Ectodermal cell (in vitro differentiated cells): ENCODE data around the gene GRID2IP.
"Not testable (repeated sequence)": the region's sequence is repeated elsewhere in the genome, so short reads cannot be mapped to it uniquely, and the experiment has no call there.

Experiments used
- H3K27ac ChIP-seq: 2 replicates; pipeline ENCODE4 v1.7.0; 2013; ENCODE audit warnings: mild to moderate bottlenecking, low read depth, low read length; ENCODE audit not compliant: insufficient read depth, poor library complexity, severe bottlenecking
- H3K27me3 ChIP-seq: 2 replicates; pipeline ENCODE4 v1.7.0; 2013; ENCODE audit warnings: mild to moderate bottlenecking, low read length; ENCODE audit not compliant: insufficient read depth, control insufficient read depth, poor library complexity, severe bottlenecking
- H3K36me3 ChIP-seq: one replicate; pipeline ENCODE4 v1.7.0; 2013; ENCODE audit warnings: low read length; ENCODE audit not compliant: control insufficient read depth, insufficient read depth
- H3K4me1 ChIP-seq: one replicate; pipeline ENCODE4 v1.7.0; 2013; ENCODE audit warnings: low read length; ENCODE audit not compliant: control insufficient read depth, insufficient read depth
- H3K4me3 ChIP-seq: 2 replicates; pipeline ENCODE4 v1.7.0; 2013; ENCODE audit warnings: low read depth, low read length, control low read depth; ENCODE audit not compliant: insufficient read depth
- H3K9me3 ChIP-seq: 2 replicates; pipeline ENCODE4 v1.7.0; 2013; ENCODE audit warnings: mild to moderate bottlenecking, low read length, moderate library complexity; ENCODE audit not compliant: control insufficient read depth
- WGBS, 2 experiments: methylation state at CpG; one replicate each; pipeline ENCODE4 v1.1.7; 2013; ENCODE audit warnings: missing lambda C conversion rate in 2 of 2; 5-methylcytosine and 5-hydroxymethylcytosine counted together

The GRID2IP gene

DNA sequence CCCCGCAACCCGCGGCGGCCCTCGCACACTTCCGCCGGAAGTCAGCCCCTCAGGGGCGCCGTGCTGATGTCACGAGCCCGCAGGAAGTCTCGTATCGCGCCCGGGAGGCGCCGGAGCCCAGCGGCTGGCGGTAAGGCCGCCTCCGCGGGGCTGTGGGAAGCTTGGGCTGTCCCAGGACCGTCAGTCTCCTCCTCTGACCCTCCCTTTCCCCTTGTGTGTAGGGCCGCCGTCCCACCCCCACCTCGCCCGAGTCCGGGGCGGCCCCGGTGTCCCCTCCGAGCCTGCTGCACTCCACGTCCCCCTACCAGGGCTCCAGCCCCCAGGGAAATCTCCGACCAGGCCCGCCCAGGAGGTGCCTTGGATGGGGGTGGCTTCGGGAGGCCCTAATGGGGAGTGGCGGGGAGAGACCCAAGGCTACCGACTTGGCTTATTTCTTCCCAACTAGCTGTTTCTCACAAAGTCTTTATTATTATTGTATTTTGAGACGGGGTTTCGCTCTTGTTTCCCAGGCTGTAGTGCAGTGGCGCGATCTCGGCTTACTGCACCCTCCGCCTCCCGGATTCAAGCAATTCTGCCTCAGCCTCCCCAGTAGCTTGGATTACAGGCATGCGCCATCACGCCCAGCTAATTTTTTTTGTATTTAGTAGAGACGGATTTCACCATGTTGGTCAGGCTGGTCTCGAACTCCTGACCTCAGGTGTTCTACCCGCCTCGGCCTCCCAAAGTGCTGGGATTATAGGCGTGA, 26.3 kb upstream of the GRID2IP start, which contains the start of gene ZDHHC4:
Gene ZDHHC4, plus strand, starts transcription at position 86 of the 745 bp plus-strand sequence. CDS start 3,108 bp downstream, outside the sequence.
- WGBS, 2 experiments, result 23 to 25% methylated on average over 51 of the region's 51 CpGs
- Histone ChIP-seq H3K4me1 (no peaks in the 10 kb centered on the region), H3K27ac (peak within 1 kb of the TSS; percentile 53), H3K27me3 (no peaks in the 10 kb centered on the region), H3K36me3 (peaks cover 22% of the 10 kb centered on the region), H3K4me3 (peak within 1 kb of the TSS; percentile 63), H3K9me3 (no peaks in the 10 kb centered on the region)

DNA sequence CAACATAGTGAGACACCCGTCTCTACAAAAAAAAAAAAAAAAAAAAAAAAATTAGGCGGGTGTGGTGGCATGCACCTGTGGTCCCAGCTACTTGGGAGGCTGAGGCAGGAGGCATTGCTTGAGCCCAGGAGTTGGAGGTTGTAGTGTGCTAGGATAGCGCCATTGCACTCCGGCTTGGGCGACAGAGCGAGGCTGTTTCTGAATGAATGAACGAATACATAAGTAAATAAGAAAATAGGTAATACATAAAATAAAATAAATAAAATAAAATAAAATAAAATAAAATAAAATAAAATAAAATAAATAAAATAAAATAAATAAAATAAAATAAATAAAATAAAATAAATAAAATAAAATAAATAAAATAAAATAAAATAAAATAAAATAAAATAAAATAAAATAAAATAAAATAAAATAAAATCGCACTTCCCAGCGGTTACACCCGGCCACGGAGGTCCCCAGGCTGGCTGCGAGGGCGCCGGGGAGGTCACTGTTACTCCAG, 25.7 kb upstream of the GRID2IP start:
- Histone ChIP-seq H3K36me3 (peaks cover 16% of the 10 kb centered on the region), H3K4me3 (peak overlapping the region; percentile 63)
- not testable (repeated sequence) for H3K27ac ChIP-seq, H3K4me1 ChIP-seq, H3K9me3 ChIP-seq, H3K27me3 ChIP-seq
- 15 to 30% methylated on average over 9 to 10 of the region's 14 CpGs for WGBS, 2 experiments

DNA sequence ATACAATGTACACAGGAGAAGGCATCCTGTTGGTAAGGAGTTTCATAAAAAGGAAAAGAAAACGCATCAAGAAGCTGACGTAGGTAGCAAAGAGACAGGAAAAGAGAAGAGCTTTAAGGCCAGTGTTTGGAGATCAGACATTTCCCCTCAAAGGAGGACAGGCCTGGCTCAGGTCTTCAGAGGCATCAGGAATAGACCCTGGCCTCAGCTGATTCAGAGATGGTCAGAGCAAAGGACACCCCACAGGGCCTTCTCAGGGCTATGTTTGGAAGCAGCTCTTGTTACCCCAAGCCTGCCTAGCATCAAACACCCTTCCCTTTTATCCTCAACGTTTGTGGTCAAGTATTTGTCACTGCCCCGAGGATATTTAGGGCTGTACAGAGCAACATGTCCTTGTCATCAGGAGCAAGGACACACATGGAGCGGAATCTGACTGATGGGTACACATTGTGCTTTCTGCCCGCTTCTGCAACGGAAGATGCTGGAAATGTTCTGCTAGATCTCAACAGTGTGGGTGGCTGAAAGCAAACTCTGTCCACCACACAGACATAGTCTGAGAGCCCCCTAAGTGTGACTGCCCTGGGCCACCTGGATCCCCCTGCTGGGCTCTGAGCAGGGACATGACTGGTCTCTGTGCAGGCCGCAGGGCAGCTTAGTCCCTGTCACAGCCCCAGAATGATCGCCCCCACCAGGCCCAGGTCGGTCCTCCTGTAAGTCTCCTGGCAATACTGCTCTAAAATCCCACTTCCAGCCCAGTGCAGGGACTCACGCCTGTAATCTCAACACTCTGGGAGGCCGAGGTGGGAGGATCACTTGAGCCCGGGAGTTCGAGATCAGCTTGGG, 25.0 kb upstream of the GRID2IP start:
- 84 to 87% methylated on average over 12 to 14 of the region's 14 CpGs for WGBS, 2 experiments

DNA sequence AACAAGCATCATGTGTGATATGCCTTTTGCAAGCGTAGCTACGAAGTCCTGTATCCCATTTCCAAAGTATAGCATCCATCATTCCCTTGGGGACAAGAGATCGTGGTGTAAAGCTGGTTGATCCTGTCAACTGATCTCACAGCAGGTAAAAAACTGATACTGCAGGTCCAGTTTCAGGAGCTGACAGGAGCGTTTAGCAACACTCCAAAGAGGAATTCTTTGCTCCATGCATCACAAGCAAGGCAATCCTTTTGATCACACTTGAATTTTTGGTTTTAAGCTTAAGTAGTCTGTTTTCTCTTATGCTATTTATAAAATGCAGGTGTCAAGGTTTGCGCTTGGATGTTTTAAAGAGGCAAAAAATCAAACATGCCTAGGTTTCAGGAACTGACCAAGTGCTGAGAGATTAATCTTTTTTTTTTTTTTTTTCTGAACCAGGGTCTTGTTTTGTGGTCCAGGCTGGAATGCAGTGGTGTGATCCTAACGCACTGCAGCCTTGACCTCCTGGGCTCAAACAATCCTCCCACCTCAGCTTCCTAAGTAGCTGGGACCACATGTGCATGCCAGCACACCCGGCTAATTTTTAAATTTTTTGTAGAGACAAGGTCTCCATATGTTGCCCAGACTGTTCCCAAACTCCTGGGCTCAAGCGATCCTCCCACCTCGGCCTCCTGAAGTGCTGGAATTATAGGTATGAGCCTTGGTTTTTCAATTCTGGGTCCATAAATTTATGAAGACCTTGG, 24.2 kb upstream of the GRID2IP start:
- Histone ChIP-seq H3K27me3 (no peaks in the 10 kb centered on the region), H3K27ac (no peak overlapping the region), H3K4me1 (no peaks in the 10 kb centered on the region), H3K9me3 (no peaks in the 10 kb centered on the region), H3K36me3 (peaks cover 3% of the 10 kb centered on the region), H3K4me3 (no peak overlapping the region)
- WGBS, 2 experiments, result 89 to 91% methylated on average over 9 of the region's 9 CpGs

More for the DNA sequence above, 25.0 kb upstream of the GRID2IP start:
- Histone ChIP-seq H3K27ac (no peak overlapping the region), H3K9me3 (no peaks in the 10 kb centered on the region), H3K27me3 (no peaks in the 10 kb centered on the region), H3K4me1 (no peaks in the 10 kb centered on the region), H3K36me3 (peaks cover 9% of the 10 kb centered on the region), H3K4me3 (peak overlapping the region; percentile 15)

DNA sequence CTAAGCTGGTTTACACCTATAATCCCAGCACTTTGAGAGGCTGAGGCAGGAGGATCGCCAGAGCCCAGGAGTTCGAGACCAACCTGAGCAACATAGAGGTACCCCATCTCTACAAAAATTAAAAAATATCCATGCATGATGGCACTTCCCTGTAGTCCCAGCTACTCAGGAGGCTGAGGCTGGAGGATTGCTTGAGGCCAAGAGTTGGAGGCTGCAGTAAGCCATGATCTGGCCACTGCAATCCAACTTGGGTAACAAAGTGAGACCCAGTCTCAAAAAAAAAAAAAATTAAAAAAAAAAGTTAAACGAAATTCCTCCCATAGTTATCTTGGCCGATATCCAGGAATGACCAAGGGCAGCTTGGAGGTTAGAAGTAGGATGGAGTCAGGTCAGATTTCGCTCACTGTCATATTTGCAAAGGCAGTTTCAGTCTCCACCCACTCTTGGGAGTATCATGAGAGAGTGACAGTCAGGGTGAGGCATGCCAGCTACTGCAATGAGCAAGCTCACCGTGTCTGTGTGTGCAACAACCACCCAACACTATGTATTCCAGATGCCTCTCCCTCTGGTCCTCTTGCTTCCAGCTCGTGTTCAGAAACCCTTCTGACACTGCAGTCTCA, 20.0 kb upstream of the GRID2IP start:
- H3K36me3 ChIP-seq, result no peaks in the 10 kb centered on the region
- no peak overlapping the region for H3K27ac ChIP-seq
- no peaks in the 10 kb centered on the region for H3K27me3 ChIP-seq
- no peaks in the 10 kb centered on the region for H3K9me3 ChIP-seq
- H3K4me1 ChIP-seq, result no peaks in the 10 kb centered on the region
- WGBS, 2 experiments, result 85 to 91% methylated on average over 7 of the region's 7 CpGs
- H3K4me3 ChIP-seq, result no peak overlapping the region

DNA sequence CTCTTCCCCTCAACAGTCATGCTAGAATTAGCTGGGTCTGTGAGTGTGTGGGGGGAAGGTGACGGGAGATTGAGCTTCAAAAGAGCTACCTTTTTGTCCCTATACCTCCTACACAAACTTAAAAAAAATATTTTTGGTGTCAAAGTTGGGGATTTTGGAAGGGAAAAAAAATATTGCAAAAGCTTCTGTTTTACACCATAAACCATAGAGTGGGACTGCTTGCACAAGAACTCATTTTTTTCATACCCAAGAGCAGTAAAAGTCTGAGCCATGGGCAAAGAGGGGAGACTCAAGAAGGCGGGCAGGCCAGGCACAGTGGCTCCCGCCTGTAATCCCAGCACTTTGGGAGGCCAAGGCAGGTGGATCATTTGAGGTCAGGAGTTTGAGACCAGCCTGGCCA, 16.6 kb upstream of the GRID2IP start:
- Histone ChIP-seq H3K36me3 (no peaks in the 10 kb centered on the region), H3K9me3 (no peaks in the 10 kb centered on the region), H3K4me1 (no peaks in the 10 kb centered on the region), H3K27ac (no peak overlapping the region), H3K4me3 (no peak overlapping the region), H3K27me3 (no peaks in the 10 kb centered on the region)
- 95 to 96% methylated on average over 2 of the region's 3 CpGs for WGBS, 2 experiments

DNA sequence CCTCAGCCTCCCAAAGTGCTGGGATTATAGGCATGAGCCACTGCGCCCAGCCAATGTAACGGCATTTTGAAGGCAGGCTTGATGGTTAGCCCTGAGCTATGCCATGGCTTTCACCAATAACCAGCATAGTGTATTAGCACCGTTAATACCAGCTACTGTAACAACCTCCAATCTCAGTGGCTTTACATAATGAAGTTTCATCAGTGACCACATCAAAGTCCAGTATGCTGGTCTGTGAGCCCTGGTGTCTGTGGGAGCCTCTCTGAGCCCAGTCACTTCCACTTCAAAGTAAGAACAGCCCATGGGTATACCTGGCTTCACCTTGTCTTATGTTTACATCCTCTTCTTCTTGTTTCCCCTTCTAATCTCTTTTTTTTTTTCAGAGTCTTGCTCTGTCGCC, 14.4 kb upstream of the GRID2IP start:
- Histone ChIP-seq H3K27me3 (no peaks in the 10 kb centered on the region), H3K9me3 (no peaks in the 10 kb centered on the region), H3K4me3 (no peak overlapping the region), H3K4me1 (no peaks in the 10 kb centered on the region), H3K27ac (no peak overlapping the region), H3K36me3 (no peaks in the 10 kb centered on the region)
- 92 to 93% methylated on average over 4 of the region's 4 CpGs for WGBS, 2 experiments

DNA sequence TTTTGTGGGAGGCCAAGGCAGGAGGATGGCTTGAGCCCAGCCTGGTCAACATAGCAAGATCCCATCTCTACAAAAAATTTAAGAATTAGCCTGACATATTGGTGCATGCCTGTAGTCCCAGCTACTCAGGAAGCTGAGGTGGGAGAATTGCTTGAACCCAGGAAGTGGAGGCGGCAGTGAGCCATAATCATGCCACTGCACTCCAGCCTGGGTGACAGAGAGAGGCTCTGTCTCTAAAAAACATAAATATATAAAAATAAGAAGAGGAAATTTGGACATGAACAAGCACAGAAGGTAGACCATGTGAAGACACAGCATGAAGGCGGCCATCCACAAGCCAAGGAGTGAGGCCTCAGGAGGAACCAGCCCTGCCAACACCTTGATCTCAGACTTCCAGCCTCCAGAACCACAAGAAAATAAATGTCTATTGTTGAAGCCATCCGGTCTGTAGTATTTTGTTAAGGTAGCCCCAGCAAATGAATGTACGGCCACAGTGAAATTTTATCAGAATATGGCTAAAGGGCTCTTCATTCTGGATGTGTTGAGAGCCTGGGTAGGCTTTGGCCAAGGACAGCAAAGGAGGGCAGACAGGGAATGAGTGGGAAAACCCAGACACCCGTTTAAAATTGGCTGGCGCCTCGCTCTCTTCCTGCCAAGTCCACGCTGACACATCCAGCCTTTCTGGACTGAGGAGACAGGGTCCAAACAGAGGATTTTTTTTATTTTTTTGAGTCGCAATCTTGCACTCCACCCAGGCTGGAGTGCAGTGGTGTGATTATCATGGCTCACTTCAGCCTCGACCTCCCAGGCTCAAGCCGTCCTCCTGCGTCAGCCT, 12.9 kb upstream of the GRID2IP start:
- H3K4me1 ChIP-seq, result no peaks in the 10 kb centered on the region
- H3K27ac ChIP-seq, result no peak overlapping the region
- no peaks in the 10 kb centered on the region for H3K36me3 ChIP-seq
- no peak overlapping the region for H3K4me3 ChIP-seq
- H3K9me3 ChIP-seq, result no peaks in the 10 kb centered on the region
- H3K27me3 ChIP-seq, result no peaks in the 10 kb centered on the region
- 91 to 92% methylated on average over 12 of the region's 12 CpGs for WGBS, 2 experiments

DNA sequence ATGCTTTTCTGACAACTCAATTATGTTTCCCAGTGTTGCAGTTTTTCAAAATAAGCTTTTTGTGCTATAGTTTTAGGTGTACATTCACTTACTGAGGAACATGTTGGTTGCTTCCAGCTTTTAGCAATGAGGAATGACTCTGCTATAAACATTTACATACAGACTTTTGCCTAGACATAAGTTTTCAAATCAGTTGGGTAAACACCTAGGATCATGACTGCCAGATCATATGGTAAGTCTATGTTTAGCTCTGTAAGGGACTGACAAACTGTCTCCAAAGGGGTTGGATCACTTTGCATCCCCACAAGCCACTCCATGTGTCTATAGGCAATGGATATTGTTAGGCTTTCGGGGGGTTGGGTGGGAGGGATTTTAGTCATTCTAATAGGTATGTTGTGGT, 10.8 kb upstream of the GRID2IP start:
- H3K4me1 ChIP-seq, result no peaks in the 10 kb centered on the region
- no peaks in the 10 kb centered on the region for H3K9me3 ChIP-seq
- H3K27ac ChIP-seq, result no peak overlapping the region
- no peak overlapping the region for H3K4me3 ChIP-seq
- 100% methylated on average over 1 of the region's 1 CpG; no CpG with 5 or more reads in 1 of the 2 experiments for WGBS, 2 experiments
- H3K27me3 ChIP-seq, result no peaks in the 10 kb centered on the region
- no peaks in the 10 kb centered on the region for H3K36me3 ChIP-seq
